IPS-15b (cell line): ENCODE data around the gene ETV4.
"Not testable (repeated sequence)": the region's sequence is repeated elsewhere in the genome, so short reads cannot be mapped to it uniquely, and the experiment has no call there.

ENCODE experiments used
- H3K27me3 ChIP-seq: one replicate; pipeline ENCODE4 v1.6.1; 2013; ENCODE audit warnings: low read length; ENCODE audit not compliant: control insufficient read depth, insufficient read depth
- H3K36me3 ChIP-seq: one replicate; pipeline ENCODE4 v1.6.1; 2013; ENCODE audit warnings: low read length; ENCODE audit not compliant: control insufficient read depth, insufficient read depth
- H3K4me1 ChIP-seq: one replicate; pipeline ENCODE4 v1.6.1; 2013; ENCODE audit warnings: mild to moderate bottlenecking, low read length; ENCODE audit not compliant: control insufficient read depth, insufficient read depth
- H3K4me3 ChIP-seq: one replicate; pipeline ENCODE4 v1.5.1; 2013; ENCODE audit warnings: low read depth, low read length
- H3K9ac ChIP-seq: one replicate; pipeline ENCODE4 v1.6.1; 2013; ENCODE audit warnings: low read depth, mild to moderate bottlenecking, low read length
- H3K9me3 ChIP-seq: one replicate; pipeline ENCODE4 v1.6.1; 2013; ENCODE audit warnings: mild to moderate bottlenecking, low read length; ENCODE audit not compliant: control insufficient read depth, insufficient read depth

Gene ETV4

DNA sequence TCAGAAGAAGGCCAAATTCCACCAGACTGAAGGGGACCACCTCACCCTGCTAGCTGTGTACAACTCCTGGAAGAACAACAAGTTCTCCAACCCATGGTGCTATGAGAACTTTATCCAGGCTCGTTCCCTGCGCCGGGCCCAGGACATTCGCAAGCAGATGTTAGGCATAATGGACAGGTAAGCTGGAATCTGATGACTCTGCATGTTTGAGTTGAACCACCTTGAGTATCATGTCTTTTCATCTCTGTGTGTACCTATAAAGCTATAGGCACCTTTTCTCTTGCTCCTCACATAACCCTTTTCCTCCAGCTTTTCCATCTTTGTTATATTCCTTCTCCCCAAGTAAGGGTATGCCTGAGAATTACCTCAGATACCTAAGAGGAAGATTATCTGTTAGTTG, 24.8 kb downstream of the ETV4 start:
- Histone ChIP-seq H3K9me3 (no peaks in the 10 kb centered on the region), H3K36me3 (peaks cover 45% of the 10 kb centered on the region), H3K4me3 (no peak overlapping the region), H3K27me3 (no peaks in the 10 kb centered on the region), H3K9ac (no peak overlapping the region), H3K4me1 (peaks cover 7% of the 10 kb centered on the region)

DNA sequence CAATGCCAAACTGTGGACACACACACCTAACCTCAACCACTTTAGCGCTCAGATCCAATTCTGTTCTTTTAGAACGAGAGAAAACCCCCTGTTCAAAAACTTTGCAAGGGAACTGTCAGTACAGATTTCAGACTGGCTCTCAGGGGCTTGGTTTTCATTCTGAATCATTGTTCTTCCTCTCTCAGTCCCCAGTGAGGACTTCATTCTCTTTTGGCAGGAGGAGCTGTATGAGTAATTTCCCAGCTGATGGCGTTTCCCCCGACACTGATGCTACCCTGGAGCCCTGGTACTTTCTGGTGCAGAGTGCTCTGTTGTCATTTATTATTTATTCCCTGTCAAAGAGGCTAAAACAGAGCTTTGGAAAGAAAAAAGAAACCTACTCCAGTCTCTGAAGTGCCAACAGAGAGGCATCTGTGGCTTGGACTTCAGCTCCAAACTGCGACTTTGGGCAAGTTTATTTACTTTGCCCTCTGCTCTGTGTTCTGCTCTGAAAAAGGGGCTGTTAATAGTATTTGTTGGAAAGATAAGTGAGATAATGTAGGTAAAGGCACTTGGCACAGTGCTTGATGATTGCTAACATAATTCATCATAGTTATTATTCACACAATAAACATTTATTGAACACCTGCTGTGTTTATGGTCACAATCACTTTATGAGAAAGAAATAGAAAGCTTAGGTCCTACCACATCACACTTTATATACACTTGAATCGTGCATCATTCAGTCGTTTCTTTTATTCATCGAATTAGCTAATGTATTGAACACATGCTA, 28.3 kb downstream of the ETV4 start:
- H3K9ac ChIP-seq: no peak overlapping the region
- H3K36me3 ChIP-seq: peaks cover 32% of the 10 kb centered on the region
- no peaks in the 10 kb centered on the region for H3K4me1 ChIP-seq
- H3K9me3 ChIP-seq: no peaks in the 10 kb centered on the region
- H3K4me3 ChIP-seq: no peak overlapping the region
- H3K27me3 ChIP-seq: no peaks in the 10 kb centered on the region

DNA sequence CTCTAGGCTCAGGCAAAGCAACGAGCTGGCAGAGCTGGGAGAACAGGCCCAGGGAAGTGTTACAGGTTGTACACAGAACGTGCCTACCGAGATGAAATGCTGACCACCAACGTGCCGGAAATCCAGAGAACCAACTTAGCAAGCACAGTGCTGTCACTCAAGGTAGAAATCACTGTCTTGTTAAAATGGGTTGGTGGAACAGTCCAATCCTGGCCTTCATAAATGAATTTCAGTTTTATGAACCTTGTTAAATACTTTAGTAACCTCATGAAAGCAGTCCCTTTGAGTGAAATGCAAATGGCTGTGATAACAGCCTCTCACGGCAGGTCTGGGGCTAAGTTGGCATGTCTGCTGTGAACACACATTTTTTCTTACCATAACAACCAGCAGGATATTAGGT, 29.0 kb downstream of the ETV4 start:
- no peak overlapping the region for H3K4me3 ChIP-seq
- no peaks in the 10 kb centered on the region for H3K27me3 ChIP-seq
- peaks cover 34% of the 10 kb centered on the region for H3K36me3 ChIP-seq
- no peak overlapping the region for H3K9ac ChIP-seq
- no peaks in the 10 kb centered on the region for H3K9me3 ChIP-seq
- H3K4me1 ChIP-seq: no peaks in the 10 kb centered on the region

DNA sequence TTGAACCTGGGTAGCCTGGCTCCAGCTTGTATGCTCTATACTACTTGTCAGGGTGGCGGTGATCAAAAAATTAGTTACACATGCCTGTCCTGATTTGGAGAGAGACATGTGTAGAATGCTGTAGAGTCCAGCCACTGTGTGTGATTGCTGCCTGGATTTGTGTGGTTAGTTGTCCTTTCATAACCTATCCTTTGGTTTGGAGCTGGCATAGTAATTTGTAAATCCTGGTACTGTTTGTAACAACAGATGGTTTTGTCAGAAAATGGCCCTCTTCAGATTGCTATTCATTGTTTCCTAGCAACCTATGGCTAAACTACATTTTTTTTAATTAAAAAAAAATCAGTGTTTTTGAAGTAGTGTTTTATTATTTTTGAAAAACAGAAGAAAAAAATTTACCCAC, 30.5 kb downstream of the ETV4 start:
- peaks cover 22% of the 10 kb centered on the region for H3K36me3 ChIP-seq
- H3K4me3 ChIP-seq: no peak overlapping the region
- no peaks in the 10 kb centered on the region for H3K9me3 ChIP-seq
- no peaks in the 10 kb centered on the region for H3K27me3 ChIP-seq
- H3K9ac ChIP-seq: no peak overlapping the region
- no peaks in the 10 kb centered on the region for H3K4me1 ChIP-seq

DNA sequence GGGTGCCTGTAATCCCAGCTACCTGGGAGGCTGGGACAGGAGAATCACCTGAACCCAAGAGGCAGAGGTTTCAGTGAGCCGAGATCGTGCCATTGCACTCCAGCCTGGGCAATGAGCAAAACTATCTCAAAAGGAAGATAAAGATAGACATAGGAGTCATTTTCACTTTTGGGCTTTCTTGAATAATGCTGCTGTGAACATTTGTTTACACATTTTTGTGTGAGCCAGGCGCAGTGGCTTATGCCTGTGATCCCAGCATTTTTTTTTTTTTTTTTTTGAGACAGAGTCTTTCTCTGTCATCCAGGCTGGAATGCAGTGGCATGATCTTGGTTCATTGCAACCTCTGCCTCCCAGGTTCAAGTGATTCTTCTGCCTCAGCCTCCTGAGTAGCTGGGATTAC, 34.9 kb downstream of the ETV4 start:
- H3K4me1 ChIP-seq, H3K27me3 ChIP-seq, H3K4me3 ChIP-seq, H3K9ac ChIP-seq, H3K9me3 ChIP-seq: not testable (repeated sequence)
- H3K36me3 ChIP-seq: peaks cover 29% of the 10 kb centered on the region

DNA sequence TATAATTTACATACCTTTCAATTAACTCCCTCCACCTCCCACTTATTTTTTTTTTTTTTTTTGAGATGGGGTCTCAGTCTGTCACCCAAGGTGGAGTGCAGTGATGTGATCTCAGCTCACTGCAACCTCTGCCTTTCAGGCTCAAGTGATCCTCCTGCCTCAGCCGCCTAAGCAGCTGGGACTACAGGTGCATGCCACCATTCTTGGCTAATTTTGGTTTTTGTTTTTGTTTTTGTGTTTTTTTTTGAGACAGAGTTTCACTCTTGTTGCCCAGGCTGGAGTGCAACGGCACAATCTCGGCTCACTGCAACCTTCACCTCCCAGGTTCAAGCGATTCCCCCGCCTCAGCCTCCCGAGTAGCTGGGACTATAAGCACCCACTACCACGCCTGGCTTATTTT, 36.7 kb downstream of the ETV4 start:
- not testable (repeated sequence) for H3K9me3 ChIP-seq, H3K27me3 ChIP-seq, H3K4me1 ChIP-seq, H3K9ac ChIP-seq, H3K4me3 ChIP-seq
- peaks cover 35% of the 10 kb centered on the region for H3K36me3 ChIP-seq

DNA sequence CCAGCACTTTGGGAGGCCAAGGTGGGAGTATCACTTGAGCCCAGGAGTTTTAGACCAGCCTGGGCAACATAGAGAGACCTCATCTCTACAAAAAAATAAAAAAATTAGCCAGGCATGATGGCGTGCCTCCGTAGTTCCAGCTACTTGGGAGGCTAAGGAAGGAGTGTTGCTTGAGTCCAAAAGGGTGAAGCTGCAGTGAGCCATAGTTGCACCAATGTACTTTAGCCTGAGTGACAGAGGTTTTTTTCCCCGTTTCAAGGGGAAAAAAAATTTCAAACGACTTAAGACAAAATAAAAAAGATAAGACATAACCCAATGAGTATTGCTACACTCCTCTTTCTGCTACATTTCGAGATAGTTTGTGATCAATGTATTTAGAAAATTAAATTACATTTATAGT, 55.5 kb downstream of the ETV4 start:
- no peaks in the 10 kb centered on the region for H3K4me1 ChIP-seq
- H3K9me3 ChIP-seq: no peaks in the 10 kb centered on the region
- no peaks in the 10 kb centered on the region for H3K27me3 ChIP-seq
- no peak overlapping the region for H3K4me3 ChIP-seq
- no peak overlapping the region for H3K9ac ChIP-seq
- H3K36me3 ChIP-seq: peaks cover 20% of the 10 kb centered on the region

DNA sequence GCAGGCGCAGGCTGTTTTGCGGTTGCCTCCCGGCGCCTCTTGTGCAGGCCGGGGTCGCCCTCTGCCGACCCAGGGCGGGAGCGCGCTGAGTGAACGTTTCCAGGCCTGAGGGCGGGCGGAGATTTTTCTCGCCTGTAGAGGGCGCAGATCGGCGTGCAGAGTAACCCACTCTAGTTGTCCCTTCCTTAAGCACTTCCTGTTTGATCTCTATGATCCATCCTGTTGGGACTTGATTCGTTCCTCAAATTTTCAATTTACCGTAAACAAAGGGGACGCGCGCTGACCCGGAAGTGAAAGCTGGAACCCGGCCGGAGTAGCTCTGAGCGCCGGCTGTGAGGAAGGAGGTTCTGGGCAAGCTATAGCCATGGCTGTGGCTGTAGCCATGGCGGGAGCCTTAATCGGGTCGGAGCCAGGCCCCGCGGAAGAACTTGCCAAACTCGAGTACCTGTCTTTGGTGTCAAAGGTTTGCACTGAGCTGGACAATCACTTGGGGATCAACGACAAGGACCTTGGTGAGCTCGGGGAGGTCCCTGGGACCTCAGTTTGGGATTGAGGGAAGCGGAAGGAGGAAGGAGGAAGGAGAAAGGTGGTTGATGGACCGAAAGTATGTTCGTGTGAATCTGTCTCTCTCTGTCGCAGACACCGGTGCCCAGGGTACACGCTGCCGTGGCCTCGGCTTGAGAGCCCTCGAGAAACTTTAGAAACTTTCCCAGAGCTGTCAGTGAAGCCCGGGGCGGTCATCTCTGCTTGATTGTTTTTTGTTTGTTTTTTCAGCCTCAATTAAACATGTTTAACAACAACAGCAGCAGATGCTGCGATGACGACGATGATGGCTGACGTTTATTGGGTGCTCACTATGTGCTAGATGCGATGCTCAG, 62.2 kb downstream of the ETV4 start, which contains the start of gene DHX8:
TSS of gene DHX8 (plus strand) at position 302 of the 878 bp plus-strand sequence. CDS start at position 365, 63 bp downstream.
- no peaks in the 10 kb centered on the region for H3K9me3 ChIP-seq
- peaks cover 2% of the 10 kb centered on the region for H3K4me1 ChIP-seq
- H3K36me3 ChIP-seq: no peaks in the 10 kb centered on the region
- peak within 1 kb of the TSS; percentile 96 for H3K4me3 ChIP-seq
- H3K9ac ChIP-seq: peak within 1 kb of the TSS; percentile 90
- no peaks in the 10 kb centered on the region for H3K27me3 ChIP-seq

DNA sequence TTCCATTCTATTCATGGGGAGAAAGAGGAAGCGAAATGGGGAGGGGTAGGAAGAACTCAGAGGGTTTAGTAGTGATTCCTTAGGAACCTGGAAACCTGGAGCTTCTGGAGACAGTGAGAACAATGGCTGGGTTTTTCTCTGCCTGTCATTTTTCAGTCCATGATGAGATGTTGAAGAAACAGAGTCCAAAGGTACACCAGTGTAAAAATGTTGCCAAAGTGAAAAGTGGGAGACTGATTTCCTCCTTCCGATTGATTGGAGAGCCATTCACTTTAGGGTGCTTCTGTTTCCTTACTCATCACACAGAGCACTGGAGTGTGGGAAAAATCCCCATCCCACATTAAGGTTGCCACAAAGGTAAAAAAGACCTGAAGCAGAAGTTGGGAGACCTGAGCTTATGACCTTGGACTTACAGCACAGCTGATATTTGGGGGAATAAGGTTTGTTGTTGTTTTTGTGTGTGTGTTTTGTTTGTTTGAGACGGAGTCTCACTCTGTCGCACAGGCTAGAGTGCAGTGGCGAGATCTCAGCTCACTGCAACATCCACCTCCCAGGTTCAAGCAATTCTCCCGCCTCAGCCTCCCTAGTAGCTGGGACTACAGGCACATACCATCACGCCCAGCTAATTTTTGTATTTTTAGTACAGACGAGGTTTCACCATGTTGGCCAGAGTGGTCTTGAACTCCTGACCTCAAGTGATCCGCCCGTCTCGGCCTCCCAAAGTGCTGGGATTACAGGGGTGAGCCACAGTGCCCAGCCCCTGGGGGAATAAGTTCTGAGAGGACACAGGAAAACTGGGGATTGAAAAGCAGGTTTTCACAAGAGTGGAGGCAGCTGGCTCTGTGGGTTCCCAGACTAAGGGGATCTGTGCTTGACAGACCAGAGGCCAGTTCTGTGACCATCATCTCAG, 63.8 kb downstream of the ETV4 start:
- H3K9me3 ChIP-seq: no peaks in the 10 kb centered on the region
- H3K27me3 ChIP-seq: no peaks in the 10 kb centered on the region
- H3K4me1 ChIP-seq: peaks cover 2% of the 10 kb centered on the region
- no peaks in the 10 kb centered on the region for H3K36me3 ChIP-seq
- no peak overlapping the region for H3K4me3 ChIP-seq
- H3K9ac ChIP-seq: no peak overlapping the region

DNA sequence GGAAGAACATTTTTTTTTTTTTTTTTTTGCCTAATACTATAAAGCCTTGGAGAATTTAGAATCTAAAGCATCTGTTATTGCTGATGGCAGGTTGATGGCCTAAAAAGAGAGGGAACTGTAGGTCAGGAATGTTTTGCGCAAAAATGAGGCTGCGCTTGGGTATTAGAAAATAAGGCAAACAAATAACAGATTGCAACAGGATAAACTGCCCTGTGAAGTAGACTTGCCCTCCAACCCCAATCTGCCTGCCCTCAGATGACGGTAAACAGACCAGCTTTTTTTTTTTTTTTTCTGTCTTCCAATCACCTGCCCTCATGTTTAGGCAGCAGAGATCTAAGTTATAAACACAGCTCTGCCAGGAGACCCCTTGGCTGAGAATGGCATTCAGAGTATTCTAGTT, 66.2 kb downstream of the ETV4 start:
- Histone ChIP-seq H3K9me3 (no peaks in the 10 kb centered on the region), H3K36me3 (no peaks in the 10 kb centered on the region), H3K4me1 (peaks cover 2% of the 10 kb centered on the region), H3K9ac (no peak overlapping the region), H3K4me3 (no peak overlapping the region), H3K27me3 (no peaks in the 10 kb centered on the region)
